Measurements from ENCODE around the gene CXCR4. TPM values are rescaled to one million over a fixed set of nuclear protein-coding genes. Genes with fewer than 3 reads are reported as not detected.

CXCR4 gene
- total RNA-seq, 2 donors from 2014 or later: 26.3 to 42.2 TPM

DNA sequence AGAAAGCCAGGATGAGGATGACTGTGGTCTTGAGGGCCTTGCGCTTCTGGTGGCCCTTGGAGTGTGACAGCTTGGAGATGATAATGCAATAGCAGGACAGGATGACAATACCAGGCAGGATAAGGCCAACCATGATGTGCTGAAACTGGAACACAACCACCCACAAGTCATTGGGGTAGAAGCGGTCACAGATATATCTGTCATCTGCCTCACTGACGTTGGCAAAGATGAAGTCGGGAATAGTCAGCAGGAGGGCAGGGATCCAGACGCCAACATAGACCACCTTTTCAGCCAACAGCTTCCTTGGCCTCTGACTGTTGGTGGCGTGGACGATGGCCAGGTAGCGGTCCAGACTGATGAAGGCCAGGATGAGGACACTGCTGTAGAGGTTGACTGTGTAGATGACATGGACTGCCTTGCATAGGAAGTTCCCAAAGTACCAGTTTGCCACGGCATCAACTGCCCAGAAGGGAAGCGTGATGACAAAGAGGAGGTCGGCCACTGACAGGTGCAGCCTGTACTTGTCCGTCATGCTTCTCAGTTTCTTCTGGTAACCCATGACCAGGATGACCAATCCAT, 2.7 kb downstream of the CXCR4 start:
- peaks cover 2 to 23% of the 10 kb centered on the region in 2 donors for H3K4me1 ChIP-seq (ENCODE audit: control insufficient read depth in 1 of 2, low read depth in 2 of 2)
- ATAC-seq (ENCODE audit: insufficient number of reproducible peaks, low FRiP score, low read depth) (no peak), DNase-seq (ENCODE audit: low spot score) (no peak)
- H3K4me3 ChIP-seq: peak overlapping the region; percentile 29
- H3K36me3 ChIP-seq: no peaks in the 10 kb centered on the region
- TF ChIP-seq, protein P1, sequence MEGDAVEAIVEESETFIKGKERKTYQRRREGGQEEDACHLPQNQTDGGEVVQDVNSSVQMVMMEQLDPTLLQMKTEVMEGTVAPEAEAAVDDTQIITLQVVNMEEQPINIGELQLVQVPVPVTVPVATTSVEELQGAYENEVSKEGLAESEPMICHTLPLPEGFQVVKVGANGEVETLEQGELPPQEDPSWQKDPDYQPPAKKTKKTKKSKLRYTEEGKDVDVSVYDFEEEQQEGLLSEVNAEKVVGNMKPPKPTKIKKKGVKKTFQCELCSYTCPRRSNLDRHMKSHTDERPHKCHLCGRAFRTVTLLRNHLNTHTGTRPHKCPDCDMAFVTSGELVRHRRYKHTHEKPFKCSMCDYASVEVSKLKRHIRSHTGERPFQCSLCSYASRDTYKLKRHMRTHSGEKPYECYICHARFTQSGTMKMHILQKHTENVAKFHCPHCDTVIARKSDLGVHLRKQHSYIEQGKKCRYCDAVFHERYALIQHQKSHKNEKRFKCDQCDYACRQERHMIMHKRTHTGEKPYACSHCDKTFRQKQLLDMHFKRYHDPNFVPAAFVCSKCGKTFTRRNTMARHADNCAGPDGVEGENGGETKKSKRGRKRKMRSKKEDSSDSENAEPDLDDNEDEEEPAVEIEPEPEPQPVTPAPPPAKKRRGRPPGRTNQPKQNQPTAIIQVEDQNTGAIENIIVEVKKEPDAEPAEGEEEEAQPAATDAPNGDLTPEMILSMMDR (IDR thresholded peaks at IDR 0.05): no peak
- no peak overlapping the region for H3K27ac ChIP-seq
- no peaks in the 10 kb centered on the region for H3K9me3 ChIP-seq
- H3K27me3 ChIP-seq (replicated peaks; ENCODE audit: insufficient read depth): no peaks in the 10 kb centered on the region

DNA sequence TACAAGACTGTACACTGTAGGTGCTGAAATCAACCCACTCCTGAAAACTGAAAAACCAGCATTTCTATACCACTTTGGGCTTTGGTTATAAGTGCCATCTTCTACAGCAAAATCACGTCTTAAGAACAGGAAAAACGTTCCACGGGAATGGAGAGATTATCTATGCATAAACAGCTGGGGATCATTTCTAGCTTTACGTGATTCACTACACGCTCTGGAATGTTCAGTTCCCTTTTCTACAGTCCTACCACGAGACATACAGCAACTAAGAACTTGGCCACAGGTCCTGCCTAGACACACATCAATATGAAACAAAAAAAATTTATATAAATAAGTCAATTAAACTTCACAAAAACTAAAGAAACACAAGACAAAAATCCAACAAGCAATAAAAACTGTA, 3.6 kb downstream of the CXCR4 start:
- no peak for ATAC-seq (ENCODE audit: insufficient number of reproducible peaks, low FRiP score, low read depth)

DNA sequence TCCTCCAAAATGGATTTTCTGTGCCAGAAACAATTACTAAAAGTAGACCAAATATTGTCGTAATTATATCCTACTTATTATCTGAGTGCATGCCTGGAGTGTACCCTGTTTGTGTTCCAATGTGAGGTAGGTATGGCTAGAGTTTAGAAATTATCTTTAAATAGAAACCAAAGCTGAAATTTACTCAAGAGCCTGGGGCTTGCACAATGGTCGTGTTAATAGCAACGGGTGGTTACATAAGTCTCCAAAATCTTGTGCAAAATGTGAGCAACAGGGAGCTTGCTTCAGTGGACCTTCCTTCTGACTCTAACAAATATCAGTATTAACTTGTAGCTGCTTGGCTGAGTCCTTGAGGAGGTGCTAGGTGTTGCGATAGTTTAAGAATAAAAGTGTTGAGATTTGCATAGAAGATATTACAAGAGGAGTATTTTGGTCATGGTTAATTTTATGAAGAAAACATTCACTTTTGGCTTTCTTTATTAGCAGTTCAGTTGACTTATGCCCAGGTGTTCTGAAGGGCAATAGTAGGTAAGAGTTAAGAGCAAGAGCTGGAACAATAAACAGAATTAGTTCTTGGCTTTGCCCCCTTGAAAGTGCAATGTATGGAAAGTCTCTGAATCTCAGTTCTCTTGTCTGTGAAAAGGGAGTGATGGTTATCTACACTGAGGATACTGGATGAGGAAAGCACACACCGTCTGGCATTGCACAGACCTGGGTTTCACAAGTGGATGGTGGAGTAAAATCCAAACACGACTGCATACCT, 4.6 kb downstream of the CXCR4 start:
- no peak for DNase-seq (ENCODE audit: low spot score)

More for the DNA sequence above, 3.6 kb downstream of the CXCR4 start:
- Histone ChIP-seq H3K9me3 (no peaks in the 10 kb centered on the region), H3K4me1 (ENCODE audit: control insufficient read depth in 1 of 2, low read depth in 2 of 2) (peaks cover 0 to 23% of the 10 kb centered on the region in 2 donors), H3K27ac (no peak overlapping the region), H3K4me3 (peak overlapping the region; percentile 29), H3K36me3 (no peaks in the 10 kb centered on the region), H3K27me3 (replicated peaks; ENCODE audit: insufficient read depth) (no peaks in the 10 kb centered on the region)
- no peak for DNase-seq (ENCODE audit: low spot score)
- TF ChIP-seq, protein P1 (IDR thresholded peaks at IDR 0.05): no peak

DNA sequence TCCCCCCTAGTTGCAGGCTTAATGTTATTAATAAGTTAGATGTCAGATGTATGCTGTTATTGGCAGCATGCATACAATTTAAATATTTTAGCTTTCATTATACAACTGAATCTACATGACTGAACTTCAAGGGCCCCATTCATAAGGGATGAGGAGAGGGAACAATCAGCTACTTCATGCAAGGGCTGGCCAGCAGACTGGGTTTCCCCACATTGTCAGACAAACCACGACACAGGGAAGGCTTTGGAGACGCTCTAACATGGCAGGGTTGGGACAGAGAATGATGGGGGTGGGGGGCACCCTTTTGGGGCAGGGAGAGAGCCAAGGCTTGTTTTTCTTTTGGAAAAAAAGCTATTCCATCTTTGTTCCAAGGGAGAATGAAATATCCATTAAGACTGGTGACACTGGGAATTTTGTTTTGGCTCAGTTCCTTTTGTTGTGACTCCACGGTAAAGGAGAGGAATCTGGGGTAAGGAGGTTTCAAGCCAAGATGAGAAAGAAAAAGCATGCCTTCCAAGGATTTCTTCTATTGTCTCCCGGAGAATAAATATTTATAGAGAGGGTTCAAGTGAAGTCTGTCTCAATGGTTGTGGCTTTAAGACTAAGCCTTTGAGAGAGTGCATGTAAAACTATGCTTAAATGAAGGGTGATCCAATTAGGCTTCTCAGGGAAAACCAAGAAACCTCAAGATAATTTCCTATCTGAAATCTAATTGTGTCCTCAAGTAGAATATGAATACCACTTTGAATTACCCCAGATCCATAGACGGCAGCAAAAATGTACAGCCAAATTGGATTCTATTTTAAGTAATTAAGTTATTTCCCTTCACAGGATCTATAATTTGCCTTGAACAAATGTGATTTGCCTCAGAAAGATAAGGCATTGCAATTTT, 5.4 kb downstream of the CXCR4 start:
- Histone ChIP-seq H3K9me3 (no peaks in the 10 kb centered on the region), H3K4me1 (ENCODE audit: control insufficient read depth in 1 of 2, low read depth in 2 of 2) (peaks cover 0 to 15% of the 10 kb centered on the region in 2 donors), H3K4me3 (no peak overlapping the region), H3K36me3 (no peaks in the 10 kb centered on the region), H3K27me3 (replicated peaks; ENCODE audit: insufficient read depth) (no peaks in the 10 kb centered on the region), H3K27ac (no peak overlapping the region)
- no peak for DNase-seq (ENCODE audit: low spot score)
- TF ChIP-seq, protein P1 (IDR thresholded peaks at IDR 0.05): no peak
- ATAC-seq (ENCODE audit: insufficient number of reproducible peaks, low FRiP score, low read depth): no peak

More for the DNA sequence above, 4.6 kb downstream of the CXCR4 start:
- peaks cover 0 to 16% of the 10 kb centered on the region in 2 donors for H3K4me1 ChIP-seq (ENCODE audit: control insufficient read depth in 1 of 2, low read depth in 2 of 2)
- H3K27me3 ChIP-seq (replicated peaks; ENCODE audit: insufficient read depth): no peaks in the 10 kb centered on the region
- H3K27ac ChIP-seq: no peak overlapping the region
- TF ChIP-seq, protein P1 (IDR thresholded peaks at IDR 0.05): no peak
- H3K4me3 ChIP-seq: no peak overlapping the region
- H3K36me3 ChIP-seq: no peaks in the 10 kb centered on the region
- no peaks in the 10 kb centered on the region for H3K9me3 ChIP-seq
- no peak for ATAC-seq (ENCODE audit: insufficient number of reproducible peaks, low FRiP score, low read depth)

DNA sequence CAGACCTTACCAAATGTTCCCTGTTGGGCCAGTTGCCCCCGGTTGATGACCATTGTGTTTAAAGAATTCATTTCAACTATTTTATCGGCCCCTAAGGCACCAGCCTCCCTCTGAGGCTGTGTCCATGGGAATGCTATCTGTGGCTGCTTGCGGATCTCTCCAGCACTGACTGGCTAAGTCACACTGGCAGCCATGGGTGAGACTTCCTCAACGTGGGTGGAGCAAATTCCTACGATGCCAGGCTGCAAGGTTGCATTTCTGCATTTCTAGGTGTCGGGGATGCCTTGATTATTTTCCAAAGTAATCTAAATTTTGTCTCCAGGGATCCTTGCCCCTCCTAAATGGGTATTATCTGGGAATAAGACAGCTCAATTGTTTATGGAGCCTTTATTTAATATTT, 6.2 kb downstream of the CXCR4 start:
- no peak overlapping the region for H3K27ac ChIP-seq
- H3K36me3 ChIP-seq: no peaks in the 10 kb centered on the region
- TF ChIP-seq, protein P1 (IDR thresholded peaks at IDR 0.05): no peak
- DNase-seq (ENCODE audit: low spot score): no peak
- ATAC-seq (ENCODE audit: insufficient number of reproducible peaks, low FRiP score, low read depth): no peak
- no peak overlapping the region for H3K4me3 ChIP-seq
- no peaks in the 10 kb centered on the region for H3K9me3 ChIP-seq
- no peaks in the 10 kb centered on the region for H3K27me3 ChIP-seq (replicated peaks; ENCODE audit: insufficient read depth)
- H3K4me1 ChIP-seq (ENCODE audit: control insufficient read depth in 1 of 2, low read depth in 2 of 2): peaks cover 0 to 7% of the 10 kb centered on the region in 2 donors

Data from thoracic aorta (tissue), 2 donors.